Neuron (in vitro differentiated cells): Measurements from ENCODE around the gene MIPEP.

Experiments used
- H2AFZ ChIP-seq: one replicate; pipeline ENCODE4 v1.6.1; 2013; ENCODE audit warnings: low read depth, mild to moderate bottlenecking, inconsistent platforms, low read length, moderate library complexity
- H3K27me3 ChIP-seq: one replicate; pipeline ENCODE4 v1.6.1; 2013; ENCODE audit warnings: low read length; ENCODE audit not compliant: insufficient read depth
- H3K36me3 ChIP-seq: one replicate; pipeline ENCODE4 v1.6.1; 2013; ENCODE audit warnings: low read length; ENCODE audit not compliant: insufficient read depth
- H3K4me1 ChIP-seq: one replicate; pipeline ENCODE4 v1.6.1; 2013; ENCODE audit warnings: low read length; ENCODE audit not compliant: insufficient read depth
- H3K4me3 ChIP-seq: 2 replicates; pipeline ENCODE4 v1.5.1; 2013; ENCODE audit warnings: mild to moderate bottlenecking, low read length, moderate library complexity
- H3K9me3 ChIP-seq: one replicate; pipeline ENCODE4 v1.6.1; 2013; ENCODE audit warnings: low read length

The MIPEP gene

GRCh38 chr13:23833733-23834611 lies 55.2 kb downstream of the MIPEP start:
- no peak overlapping the region for H3K4me3 ChIP-seq
- H3K36me3 ChIP-seq: no peaks in the 10 kb centered on the region
- no peak overlapping the region for H2AFZ ChIP-seq
- no peaks in the 10 kb centered on the region for H3K4me1 ChIP-seq
- H3K9me3 ChIP-seq: no peaks in the 10 kb centered on the region
- no peaks in the 10 kb centered on the region for H3K27me3 ChIP-seq

DNA sequence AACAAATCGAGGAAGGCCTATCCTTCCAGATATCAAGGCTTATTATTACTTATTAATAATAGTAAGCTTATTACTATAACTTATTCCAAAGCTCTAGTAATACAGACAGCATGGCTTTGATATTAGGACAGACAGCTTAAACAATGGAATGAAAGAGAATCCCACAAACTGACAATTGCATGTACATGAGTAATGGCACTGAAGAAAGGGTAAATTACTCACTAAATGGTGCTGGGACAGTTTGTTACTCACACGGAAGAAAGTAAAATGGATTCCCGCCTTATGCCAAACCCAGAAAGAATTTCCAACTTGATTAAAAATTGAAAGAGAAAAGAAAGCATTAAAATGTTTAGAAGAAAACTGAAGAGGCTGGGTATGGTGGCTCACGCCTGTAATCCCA lies 60.3 kb downstream of the MIPEP start:
- Histone ChIP-seq H3K4me3 (no peak overlapping the region), H3K9me3 (peaks cover 6% of the 10 kb centered on the region), H3K4me1 (no peaks in the 10 kb centered on the region), H2AFZ (no peak overlapping the region), H3K36me3 (no peaks in the 10 kb centered on the region), H3K27me3 (no peaks in the 10 kb centered on the region)

DNA sequence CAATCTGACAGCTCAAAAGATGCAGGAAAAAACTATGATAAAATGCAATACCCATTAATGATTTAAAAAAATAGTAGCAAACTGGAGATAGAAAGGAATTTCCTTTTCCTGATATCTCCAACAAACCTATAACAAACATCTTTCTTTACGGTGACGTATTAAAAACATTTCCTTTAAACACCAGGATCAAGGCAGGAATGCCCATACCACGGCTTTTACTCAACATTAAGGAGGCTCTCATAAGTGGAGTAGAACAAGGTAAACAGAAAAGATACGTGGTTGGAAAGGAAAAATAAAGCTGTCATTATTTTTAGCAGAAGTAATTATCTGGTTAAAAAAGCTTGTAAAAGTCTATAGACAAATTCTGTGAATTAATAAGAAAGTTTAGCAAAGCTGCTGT lies 61.1 kb downstream of the MIPEP start:
- no peaks in the 10 kb centered on the region for H3K4me1 ChIP-seq
- no peaks in the 10 kb centered on the region for H3K27me3 ChIP-seq
- H3K36me3 ChIP-seq: no peaks in the 10 kb centered on the region
- H2AFZ ChIP-seq: no peak overlapping the region
- H3K4me3 ChIP-seq: no peak overlapping the region
- peaks cover 8% of the 10 kb centered on the region for H3K9me3 ChIP-seq

DNA sequence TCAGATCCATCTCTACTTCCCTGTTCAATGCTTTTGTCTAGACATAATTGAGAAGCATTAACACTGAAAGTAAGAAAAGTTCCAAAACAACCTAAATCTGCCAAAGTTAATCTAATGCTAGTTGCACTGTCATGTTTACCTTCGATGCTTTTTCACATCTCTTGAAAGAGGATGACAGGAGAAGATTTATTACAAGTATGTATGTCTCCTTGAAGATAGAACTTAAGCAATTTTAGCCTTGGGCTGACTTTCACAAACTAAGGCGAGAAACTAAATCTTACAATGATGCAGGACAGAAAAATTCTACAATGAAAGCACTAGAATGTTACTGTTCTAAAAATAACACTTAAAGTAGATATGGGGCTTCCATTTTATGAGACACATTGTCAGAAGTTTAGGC lies 64.0 kb downstream of the MIPEP start:
- Histone ChIP-seq H3K4me1 (no peaks in the 10 kb centered on the region), H3K4me3 (no peak overlapping the region), H3K36me3 (no peaks in the 10 kb centered on the region), H2AFZ (no peak overlapping the region), H3K9me3 (peaks cover 8% of the 10 kb centered on the region), H3K27me3 (no peaks in the 10 kb centered on the region)

GRCh38 chr13:23824371-23824770 lies 64.8 kb downstream of the MIPEP start:
- Histone ChIP-seq H2AFZ (no peak overlapping the region), H3K9me3 (peaks cover 8% of the 10 kb centered on the region), H3K27me3 (no peaks in the 10 kb centered on the region), H3K4me1 (no peaks in the 10 kb centered on the region), H3K4me3 (no peak overlapping the region), H3K36me3 (no peaks in the 10 kb centered on the region)

DNA sequence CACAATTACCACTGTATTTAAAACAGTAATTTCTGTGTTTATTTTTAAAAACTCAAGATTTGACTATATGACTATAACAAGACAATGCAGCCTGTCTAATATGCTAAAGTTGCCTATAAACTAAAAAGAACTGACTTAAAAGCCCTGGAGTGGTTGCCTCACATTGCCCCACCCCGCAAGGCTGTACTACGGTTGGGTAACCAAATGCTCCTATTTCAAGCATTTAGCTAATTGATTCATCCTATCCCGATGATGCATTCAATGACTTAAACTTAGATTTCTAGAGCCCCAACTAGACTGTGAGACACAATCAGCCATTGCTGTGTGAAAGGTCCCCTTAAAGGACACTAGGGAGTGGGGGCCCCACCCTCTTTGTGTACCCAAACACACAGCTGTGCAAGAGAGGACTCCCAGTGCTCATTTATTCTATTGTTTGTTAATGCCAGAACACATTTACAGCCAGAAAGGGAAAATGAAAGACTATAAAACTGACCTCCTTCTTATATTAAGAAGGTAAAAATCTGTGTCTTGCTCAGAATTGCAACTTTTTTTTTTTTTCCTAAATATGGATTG lies 66.9 kb downstream of the MIPEP start:
- Histone ChIP-seq H3K27me3 (no peaks in the 10 kb centered on the region), H3K4me1 (no peaks in the 10 kb centered on the region), H2AFZ (no peak overlapping the region), H3K36me3 (no peaks in the 10 kb centered on the region), H3K9me3 (peaks cover 8% of the 10 kb centered on the region), H3K4me3 (no peak overlapping the region)

GRCh38 chr13:23820530-23820929 lies 68.7 kb downstream of the MIPEP start:
- H3K9me3 ChIP-seq: peaks cover 5% of the 10 kb centered on the region
- H3K4me1 ChIP-seq: no peaks in the 10 kb centered on the region
- no peak overlapping the region for H3K4me3 ChIP-seq
- H2AFZ ChIP-seq: no peak overlapping the region
- H3K27me3 ChIP-seq: no peaks in the 10 kb centered on the region
- no peaks in the 10 kb centered on the region for H3K36me3 ChIP-seq

DNA sequence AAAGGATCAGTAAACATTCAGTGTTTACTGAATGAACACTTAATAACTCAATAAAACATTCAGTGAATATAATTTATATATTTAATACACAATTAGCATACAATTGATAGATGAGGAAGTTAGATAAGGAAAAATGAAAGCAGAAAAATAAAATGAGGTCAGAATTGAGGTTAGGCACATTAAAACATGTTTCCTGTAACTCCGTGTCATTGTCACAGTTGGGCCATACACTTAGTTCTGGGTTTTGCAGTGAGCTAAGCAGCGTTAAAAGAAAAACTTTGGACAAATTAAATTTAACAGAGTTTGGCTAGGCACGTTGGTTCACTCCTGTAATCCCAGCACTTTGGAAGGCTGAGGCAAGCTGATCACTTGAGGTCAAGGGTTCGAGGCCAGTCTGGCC lies 71.4 kb downstream of the MIPEP start:
- no peak overlapping the region for H2AFZ ChIP-seq
- H3K9me3 ChIP-seq: no peaks in the 10 kb centered on the region
- H3K27me3 ChIP-seq: no peaks in the 10 kb centered on the region
- no peak overlapping the region for H3K4me3 ChIP-seq
- H3K36me3 ChIP-seq: no peaks in the 10 kb centered on the region
- H3K4me1 ChIP-seq: no peaks in the 10 kb centered on the region

GRCh38 chr13:23817136-23817535 lies 72.1 kb downstream of the MIPEP start:
- no peaks in the 10 kb centered on the region for H3K36me3 ChIP-seq
- no peaks in the 10 kb centered on the region for H3K27me3 ChIP-seq
- no peaks in the 10 kb centered on the region for H3K9me3 ChIP-seq
- H3K4me1 ChIP-seq: no peaks in the 10 kb centered on the region
- no peak overlapping the region for H3K4me3 ChIP-seq
- H2AFZ ChIP-seq: no peak overlapping the region

GRCh38 chr13:23813635-23814034 lies 75.6 kb downstream of the MIPEP start:
- Histone ChIP-seq H3K9me3 (no peaks in the 10 kb centered on the region), H3K4me1 (peaks cover 14% of the 10 kb centered on the region), H3K27me3 (no peaks in the 10 kb centered on the region), H3K4me3 (no peak overlapping the region), H2AFZ (no peak overlapping the region), H3K36me3 (no peaks in the 10 kb centered on the region)

DNA sequence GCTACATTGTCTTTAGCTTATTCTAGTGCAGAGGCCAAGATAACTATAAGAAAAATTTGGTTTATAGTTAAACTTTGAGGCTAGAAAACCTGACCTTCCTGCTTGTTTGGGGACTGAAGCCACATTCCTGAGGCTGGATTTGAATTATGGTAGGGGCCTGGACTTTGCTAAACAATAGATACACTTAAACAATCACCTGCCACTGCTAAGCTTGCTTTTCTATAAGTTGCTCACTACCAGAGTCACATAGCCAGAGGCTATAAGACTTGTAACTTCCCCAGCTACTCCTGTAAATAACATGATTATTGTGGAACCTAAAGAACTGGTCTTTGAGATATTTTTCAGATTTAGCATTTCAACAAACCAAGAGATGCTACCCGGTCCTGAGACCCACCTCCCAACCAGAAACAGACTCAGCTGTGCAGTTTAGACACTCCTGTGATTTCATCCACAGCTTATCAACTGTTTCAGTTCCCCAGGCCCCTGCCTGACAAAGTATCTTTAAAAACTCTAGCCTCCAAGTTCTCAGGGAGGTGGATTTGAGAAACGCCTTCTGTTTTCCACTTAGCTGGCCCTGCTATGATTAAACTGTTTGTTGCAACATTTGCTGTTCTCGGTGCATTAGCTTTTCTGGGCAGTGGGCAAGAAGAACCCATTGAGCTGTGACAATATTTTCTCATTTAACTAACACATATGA lies 77.7 kb downstream of the MIPEP start:
- no peak overlapping the region for H2AFZ ChIP-seq

DNA sequence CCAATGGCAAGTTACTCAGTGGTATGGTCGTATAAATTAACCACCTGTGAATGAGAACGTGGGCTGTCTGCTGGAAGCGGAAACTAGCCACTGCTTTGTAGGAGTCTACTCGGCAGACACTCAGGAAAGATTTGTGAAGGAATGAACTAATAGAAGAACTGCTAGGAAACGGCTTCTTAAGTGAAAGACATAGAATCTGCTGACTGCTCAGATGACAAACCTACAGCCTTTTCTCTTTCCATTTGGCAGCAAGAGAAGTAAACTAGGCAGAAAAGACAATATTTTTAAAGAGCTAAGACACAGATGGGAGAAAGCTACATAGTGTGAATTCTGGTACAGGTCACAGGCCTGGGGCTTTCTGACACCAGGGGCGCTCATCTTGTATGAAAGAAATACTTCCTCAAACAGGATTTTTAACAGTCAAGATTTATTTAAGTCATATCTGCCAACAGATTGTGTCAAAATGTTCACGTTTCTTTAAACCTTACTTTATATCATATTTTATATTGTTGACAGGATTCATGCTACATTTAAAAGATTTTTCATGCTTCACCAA lies 78.4 kb downstream of the MIPEP start:
- H3K36me3 ChIP-seq: no peaks in the 10 kb centered on the region
- H3K27me3 ChIP-seq: no peaks in the 10 kb centered on the region
- no peak overlapping the region for H3K4me3 ChIP-seq
- H2AFZ ChIP-seq: no peak overlapping the region
- peaks cover 14% of the 10 kb centered on the region for H3K4me1 ChIP-seq
- H3K9me3 ChIP-seq: no peaks in the 10 kb centered on the region

More for the DNA sequence above, 77.7 kb downstream of the MIPEP start:
- no peaks in the 10 kb centered on the region for H3K9me3 ChIP-seq
- no peak overlapping the region for H3K4me3 ChIP-seq
- H3K4me1 ChIP-seq: peaks cover 14% of the 10 kb centered on the region
- H3K36me3 ChIP-seq: no peaks in the 10 kb centered on the region
- no peaks in the 10 kb centered on the region for H3K27me3 ChIP-seq

GRCh38 chr13:23808803-23809202 lies 80.4 kb downstream of the MIPEP start:
- H3K36me3 ChIP-seq: peaks cover 4% of the 10 kb centered on the region
- no peak overlapping the region for H3K4me3 ChIP-seq
- H3K4me1 ChIP-seq: peaks cover 14% of the 10 kb centered on the region
- H2AFZ ChIP-seq: no peak overlapping the region
- H3K9me3 ChIP-seq: no peaks in the 10 kb centered on the region
- no peaks in the 10 kb centered on the region for H3K27me3 ChIP-seq
